ENCODE data around the gene IDH3B.

DNA sequence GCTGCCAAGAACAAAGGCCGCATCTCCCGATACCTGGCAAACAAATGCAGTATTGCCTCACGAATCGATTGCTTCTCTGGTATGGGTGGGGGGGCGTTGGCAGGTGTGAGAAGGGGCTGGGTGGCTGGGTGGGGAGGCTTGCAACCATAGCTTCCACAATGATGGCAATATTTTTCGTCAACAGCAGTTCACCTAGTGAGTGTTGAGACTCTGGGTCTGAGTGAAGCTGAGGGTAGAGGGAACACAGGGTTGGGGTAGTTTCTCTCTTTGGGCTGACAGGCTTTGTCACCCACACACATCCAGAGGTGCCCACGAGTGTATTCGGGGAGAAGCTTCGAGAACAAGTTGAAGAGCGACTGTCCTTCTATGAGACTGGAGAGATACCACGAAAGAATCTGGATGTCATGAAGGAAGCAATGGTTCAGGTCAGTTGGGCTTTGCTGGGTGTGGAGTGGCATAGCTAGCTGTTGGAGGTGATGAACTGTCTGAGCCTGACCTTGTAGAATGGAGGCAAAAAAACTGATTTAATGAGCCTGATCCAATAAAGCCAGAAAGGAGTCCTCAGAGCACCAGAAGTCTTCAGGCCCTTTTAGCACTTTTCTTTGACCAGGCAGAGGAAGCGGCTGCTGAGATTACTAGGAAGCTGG lies 7.4 kb downstream of the IDH3B start:
- TF ChIP-seq POLR2A (IDR thresholded peaks at IDR 0.05; ENCODE audit: control extremely low read depth in 1 of 2, low read depth in 2 of 2, low read length in 2 of 2) (no peak; a peak in 1 of 3 replicates), BCL11A (IDR thresholded peaks at IDR 0.05; ENCODE audit: low read depth in 2 of 2, low read length in 2 of 2) (no peak), EZH2 (IDR thresholded peaks at IDR 0.05; ENCODE audit: low read depth, low read length, severe bottlenecking) (no peak), BRCA1 (IDR thresholded peaks at IDR 0.05; ENCODE audit: low read depth, low read length) (no peak)

All from H1 (cell line).